IMR-90 (cell line): ENCODE results near the gene DRC3. TPM values are rescaled to one million over a fixed set of nuclear protein-coding genes. Genes with fewer than 3 reads are reported as not detected.

Experiments used
- ATAC-seq: fragments of 200-7000 bp; cut with Tn5 transposase; 2 replicates; pipeline ENCODE4 v1.9.1; 2020; ENCODE audit warnings: low read depth, mild to moderate bottlenecking, moderate library complexity
- BruUV-seq: library from RNA; stranded (reverse); fragments of 400-500 nt; replicated peaks from 2 replicates; lab custom pipeline; 2021; lab: Mats Ljungman, UMichigan
- CTCF ChIA-PET: fragments of 300-600 bp; formaldehyde crosslinking; extraction: SDS; loops from one replicate; lab custom pipeline; 2021; ENCODE audit warnings: antibody characterized with exemption; lab: Yijun Ruan, JAX
- POLR2A ChIA-PET: fragments of 300-600 bp; sonication (Branson Sonifier 250); formaldehyde crosslinking; loops from one replicate; lab custom pipeline; 2022; ENCODE audit warnings: antibody characterized with exemption; ENCODE audit not compliant: unreplicated experiment; lab: Charles Lee
- DNase-seq: peaks from one replicate; pipeline ENCODE4 v3.0.0; 2013
- H2AFZ ChIP-seq: replicated peaks from 2 replicates; pipeline ENCODE3; 2013; ENCODE audit warnings: low read length, mild to moderate bottlenecking; ENCODE audit not compliant: poor library complexity
- H2AK5ac ChIP-seq: 2 replicates; pipeline ENCODE4 v1.6.1; 2013; ENCODE audit warnings: low read depth, low read length, inconsistent platforms
- H2AK9ac ChIP-seq: replicated peaks from 2 replicates; pipeline ENCODE3; 2013; ENCODE audit warnings: mild to moderate bottlenecking, low read depth, low read length, moderate library complexity; ENCODE audit not compliant: poor library complexity
- H2BK120ac ChIP-seq: 2 replicates; pipeline ENCODE4 v1.6.1; 2013; ENCODE audit warnings: low read depth, low read length, inconsistent platforms
- H2BK15ac ChIP-seq: 3 replicates; pipeline ENCODE4 v1.6.1; 2013; ENCODE audit warnings: low read depth, low read length, inconsistent platforms
- H2BK20ac ChIP-seq: 2 replicates; pipeline ENCODE4 v1.6.1; 2013; ENCODE audit warnings: low read depth, mild to moderate bottlenecking, inconsistent platforms, low read length, moderate library complexity
- H2BK5ac ChIP-seq: 2 replicates; pipeline ENCODE4 v1.6.1; 2013; ENCODE audit warnings: mild to moderate bottlenecking, low read depth, low read length, inconsistent platforms; ENCODE audit not compliant: poor library complexity, severe bottlenecking
- H3K14ac ChIP-seq: replicated peaks from 2 replicates; pipeline ENCODE4 v1.6.1; 2013; ENCODE audit warnings: low read depth, low read length, inconsistent platforms
- H3K18ac ChIP-seq: 2 replicates; pipeline ENCODE4 v1.6.1; 2013; ENCODE audit warnings: low read depth, low read length, control low read depth
- H3K23ac ChIP-seq: 2 replicates; pipeline ENCODE4 v1.6.1; 2013; ENCODE audit warnings: low read depth, low read length, inconsistent platforms
- H3K27ac ChIP-seq: 2 replicates; pipeline ENCODE4 v1.5.1; 2013; ENCODE audit warnings: mild to moderate bottlenecking, control low read depth, low read length; ENCODE audit not compliant: insufficient read depth
- H3K27me3 ChIP-seq: 2 replicates; pipeline ENCODE4 v1.6.1; 2013; ENCODE audit warnings: low read length; ENCODE audit not compliant: control insufficient read depth, insufficient read depth
- H3K36me3 ChIP-seq: 2 replicates; pipeline ENCODE4 v1.6.1; 2013; ENCODE audit warnings: low read length, mixed read lengths; ENCODE audit not compliant: control insufficient read depth, insufficient read depth
- H3K4ac ChIP-seq: 2 replicates; pipeline ENCODE4 v1.6.1; 2013; ENCODE audit warnings: low read depth, low read length, inconsistent platforms
- H3K4me1 ChIP-seq: 2 replicates; pipeline ENCODE4 v1.6.1; 2013; ENCODE audit warnings: low read length, mixed read lengths; ENCODE audit not compliant: control insufficient read depth, insufficient read depth
- H3K4me2 ChIP-seq: 2 replicates; pipeline ENCODE4 v1.6.1; 2013; ENCODE audit warnings: low read depth, mild to moderate bottlenecking, control low read depth, low read length, moderate library complexity
- H3K4me3 ChIP-seq: 2 replicates; pipeline ENCODE4 v1.5.1; 2013; ENCODE audit warnings: low read depth, mild to moderate bottlenecking, control low read depth, low read length, moderate library complexity; ENCODE audit not compliant: insufficient read depth
- H3K56ac ChIP-seq: 2 replicates; pipeline ENCODE4 v1.6.1; 2013; ENCODE audit warnings: low read length, inconsistent platforms; ENCODE audit not compliant: insufficient read depth; ENCODE audit errors: extremely low read depth
- H3K79me1 ChIP-seq, 2 experiments: 2 replicates each; pipeline ENCODE4 v1.6.1; 2013; ENCODE audit warnings: low read length in 2 of 2, inconsistent platforms in 1 of 2, low read depth in 1 of 2
- H3K9ac ChIP-seq: 2 replicates; pipeline ENCODE4 v1.6.1; 2013; ENCODE audit warnings: low read depth, low read length, control low read depth
- H3K9me1 ChIP-seq: 2 replicates; pipeline ENCODE4 v1.6.1; 2013; ENCODE audit warnings: low read length, inconsistent platforms; ENCODE audit not compliant: insufficient read depth
- H3K9me3 ChIP-seq: 2 replicates; pipeline ENCODE4 v1.6.1; 2013; ENCODE audit warnings: low read length; ENCODE audit not compliant: control insufficient read depth, insufficient read depth
- H4K20me1 ChIP-seq: 2 replicates; pipeline ENCODE4 v1.6.1; 2013; ENCODE audit warnings: low read length, inconsistent platforms; ENCODE audit not compliant: insufficient read depth
- H4K5ac ChIP-seq: 2 replicates; pipeline ENCODE4 v1.6.1; 2013; ENCODE audit warnings: mild to moderate bottlenecking, low read depth, low read length, control low read depth
- H4K8ac ChIP-seq, 2 experiments: 2 replicates each; pipeline ENCODE4 v1.6.1; 2013; ENCODE audit warnings: low read depth in 2 of 2, low read length in 2 of 2, control low read depth in 1 of 2, inconsistent platforms in 1 of 2
- H4K91ac ChIP-seq: 2 replicates; pipeline ENCODE4 v1.6.1; 2013; ENCODE audit warnings: low read depth, low read length, inconsistent platforms; ENCODE audit not compliant: insufficient read depth
- MAFK ChIP-seq: IDR thresholded peaks from 2 replicates; pipeline ENCODE4 v1.6.1; 2012; ENCODE audit warnings: low read depth, low read length, improper control_type of control experiment
- MAZ ChIP-seq: IDR thresholded peaks from 2 replicates; pipeline ENCODE4 v1.6.1; 2012; ENCODE audit warnings: low read depth, mild to moderate bottlenecking, low read length, improper control_type of control experiment, moderate library complexity, borderline replicate concordance
- POLR2A ChIP-seq: IDR thresholded peaks from 2 replicates; pipeline ENCODE4 v1.6.1; 2012; ENCODE audit warnings: mild to moderate bottlenecking, low read depth, low read length
- RCOR1 ChIP-seq: IDR thresholded peaks from 2 replicates; pipeline ENCODE4 v1.6.1; 2012; ENCODE audit warnings: mild to moderate bottlenecking, low read length, improper control_type of control experiment; ENCODE audit not compliant: insufficient replicate concordance
- RFX5 ChIP-seq: IDR thresholded peaks from 2 replicates; pipeline ENCODE4 v1.8.0; 2012; ENCODE audit warnings: low read depth, mild to moderate bottlenecking, low read length, moderate library complexity
- SMC3 ChIP-seq: fragments of 150-350 bp; IDR thresholded peaks from 2 replicates; pipeline ENCODE4 v1.6.1; 2016; ENCODE audit warnings: low read depth, mild to moderate bottlenecking, antibody characterized with exemption, low read length, moderate library complexity
- WGBS, 2 experiments: methylation state at CpG; one replicate each; pipeline versions ENCODE4 v1.1.5 to v1.1.7; 2013; ENCODE audit warnings: missing lambda C conversion rate in 2 of 2; ENCODE audit not compliant: insufficient read length in 1 of 2; ENCODE audit errors: extremely low coverage in 2 of 2; 5-methylcytosine and 5-hydroxymethylcytosine counted together
- dilution Hi-C: fragments of 300-500 bp; cut with HindIII; formaldehyde crosslinking; loops from one replicate; pipeline ENCODE4 v1.14.3; 2018; ENCODE audit warnings: low sequenced_read_pairs; ENCODE audit not compliant: unreplicated experiment
- in situ Hi-C: fragments of 300-500 bp; cut with MboI; formaldehyde crosslinking; loops from 3 replicates; pipeline ENCODE4 v1.14.3; 2019; ENCODE audit warnings: low sequenced_read_pairs, inconsistent platforms, mixed read lengths
- intact Hi-C: fragments of 100-400 bp; cut with micrococcal nuclease; formaldehyde crosslinking; loops from 2 replicates; pipeline ENCODE4 v1.10.0; 2022
- polyA plus RNA-seq, 3 experiments: library from polyadenylated mRNA; depleted of rRNA; stranded (reverse); fragments of >200 nt; gene quantifications; 2 replicates each; pipeline ENCODE4 v1.2.3, GENCODE V29; 2012; ENCODE audit warnings: low replicate concordance in 1 of 3
- total RNA-seq: library from RNA; depleted of rRNA; stranded (reverse); fragments of >200 nt; gene quantifications from 2 replicates; pipeline ENCODE4 v1.2.3, GENCODE V29; 2012
- TF ChIP-seq, protein P1 (sequence below): fragments of 150-350 bp; IDR thresholded peaks from 2 replicates; pipeline ENCODE4 v1.6.1; 2016; ENCODE audit warnings: low read depth, mild to moderate bottlenecking, low read length, moderate library complexity, borderline replicate concordance

Gene DRC3
- total and polyA plus RNA-seq, 2 of the 4 experiments (the other 2 are of a cell fraction) = 0.55 to 0.72 TPM

- ATAC-seq (no peak), DNase-seq (no peak)
- Histone ChIP-seq H3K9ac (no peak overlapping the region), H3K4me1 (peaks cover 10% of the 10 kb centered on the region), H3K9me1 (peaks cover 26% of the 10 kb centered on the region), H3K4me3 (no peak overlapping the region), H3K23ac (0 out of 2 replicates have a peak overlapping the region, but pooled peaks have one; percentile 40), H2BK20ac (no peak overlapping the region), H3K79me1 (no peaks in the 10 kb centered on the region; a peak in 1 of 4 replicates), H3K18ac (no peak overlapping the region), H3K9me3 (peaks cover under 1% of the 10 kb centered on the region; the same call in 1 of the 2 replicates), H4K5ac (no peak overlapping the region), H4K20me1 (no peaks in the 10 kb centered on the region), H3K36me3 (no peaks in the 10 kb centered on the region; the same call in 1 of the 2 replicates), H3K4me2 (no peak overlapping the region), H2AK5ac (no peak overlapping the region), H3K4ac (no peak overlapping the region), H2AK9ac (no peak overlapping the region), H2AFZ (no peak overlapping the region), H4K8ac (no peak overlapping the region), H2BK15ac (no peak overlapping the region), H4K91ac (no peak overlapping the region), H3K27ac (no peak overlapping the region), H2BK120ac (no peak overlapping the region), H3K14ac (no peak overlapping the region), H2BK5ac (no peak overlapping the region), H3K27me3 (no peaks in the 10 kb centered on the region), H3K56ac (no peak overlapping the region)
- TF ChIP-seq, protein P1, sequence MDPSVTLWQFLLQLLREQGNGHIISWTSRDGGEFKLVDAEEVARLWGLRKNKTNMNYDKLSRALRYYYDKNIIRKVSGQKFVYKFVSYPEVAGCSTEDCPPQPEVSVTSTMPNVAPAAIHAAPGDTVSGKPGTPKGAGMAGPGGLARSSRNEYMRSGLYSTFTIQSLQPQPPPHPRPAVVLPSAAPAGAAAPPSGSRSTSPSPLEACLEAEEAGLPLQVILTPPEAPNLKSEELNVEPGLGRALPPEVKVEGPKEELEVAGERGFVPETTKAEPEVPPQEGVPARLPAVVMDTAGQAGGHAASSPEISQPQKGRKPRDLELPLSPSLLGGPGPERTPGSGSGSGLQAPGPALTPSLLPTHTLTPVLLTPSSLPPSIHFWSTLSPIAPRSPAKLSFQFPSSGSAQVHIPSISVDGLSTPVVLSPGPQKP = no peak
- TF ChIP-seq RCOR1 = no peak
- TF ChIP-seq MAFK = no peak
- TF ChIP-seq POLR2A = no peak
- no peak for TF ChIP-seq SMC3
- no peak for TF ChIP-seq MAZ
- no peak for TF ChIP-seq RFX5
- intact Hi-C loops = no loop called here
- dilution Hi-C loops = no loop called here
- no TSS peak for BruUV-seq
- POLR2A ChIA-PET = no interaction called here
- WGBS, 2 experiments = no CpG with 5 or more reads among the region's 3 CpGs
- in situ Hi-C loops = no loop called here
- CTCF ChIA-PET = interaction anchor here (0.9 kb wide), 1 partner anchor 27 kb away, joined by 3 read pairs; no protein-coding TSS in a partner anchor
Observed at GRCh38 chr17:18005496-18005895, 32.8 kb downstream of the DRC3 start.
